PC-9 (cell line): ENCODE data around the gene TECPR1. TPM values are rescaled to one million over a fixed set of nuclear protein-coding genes. Genes with fewer than 3 reads are reported as not detected.

Source experiments
- BruUV-seq: library from RNA; stranded (reverse); fragments of 400-500 nt; replicated peaks from 2 replicates; lab custom pipeline; 2021; lab: Mats Ljungman, UMichigan
- CTCF ChIA-PET: fragments of 300-600 bp; sonication (Branson Sonifier 250); formaldehyde crosslinking; loops from one replicate; lab custom pipeline; 2022; ENCODE audit warnings: antibody characterized with exemption; lab: Charles Lee
- POLR2A ChIA-PET: fragments of 300-600 bp; sonication (Branson Sonifier 250); formaldehyde crosslinking; loops from one replicate; lab custom pipeline; 2022; ENCODE audit warnings: antibody characterized with exemption; ENCODE audit not compliant: unreplicated experiment; lab: Charles Lee
- DNase-seq, 2 experiments: peaks; one replicate each; pipeline versions ENCODE4 v3.0.0 to v3.0.0-alpha.2; 2015 to 2022; ENCODE audit warnings: mixed read lengths in 1 of 2
- H2AFZ ChIP-seq: fragments of 200-600 bp; sonication (generic); 2 replicates; pipeline ENCODE4 v1.8.1; 2017; ENCODE audit warnings: antibody characterized with exemption
- H3F3A ChIP-seq: fragments of 200-600 bp; sonication (generic); 2 replicates; pipeline ENCODE4 v1.8.1; 2017; ENCODE audit warnings: antibody characterized with exemption, mild to moderate bottlenecking, low read depth; ENCODE audit not compliant: insufficient read depth
- H3K27ac ChIP-seq: fragments of 200-600 bp; sonication (generic); 2 replicates; pipeline ENCODE4 v1.6.1; 2016; ENCODE audit warnings: mixed run types
- H3K27me3 ChIP-seq: fragments of 200-600 bp; sonication (generic); 2 replicates; pipeline ENCODE4 v1.6.1; 2016; ENCODE audit warnings: low read depth, mixed run types; ENCODE audit not compliant: insufficient read depth
- H3K36me3 ChIP-seq: fragments of 200-600 bp; sonication (generic); 2 replicates; pipeline ENCODE4 v1.6.1; 2016; ENCODE audit warnings: low read depth, mixed run types
- H3K4me1 ChIP-seq: fragments of 200-600 bp; sonication (generic); replicated peaks from 2 replicates; pipeline ENCODE4 v1.6.1; 2016; ENCODE audit warnings: mixed run types; ENCODE audit not compliant: insufficient read depth
- H3K4me2 ChIP-seq: fragments of 200-600 bp; sonication (generic); 2 replicates; pipeline ENCODE4 v1.6.1; 2017; ENCODE audit warnings: mixed run types
- H3K4me3 ChIP-seq: fragments of 200-600 bp; sonication (generic); 2 replicates; pipeline ENCODE4 v1.6.1; 2016; ENCODE audit warnings: mixed run types
- H3K79me2 ChIP-seq: fragments of 200-600 bp; sonication (generic); 2 replicates; pipeline ENCODE4 v1.6.1; 2017; ENCODE audit warnings: low read depth, mixed run types
- H3K9me2 ChIP-seq: fragments of 200-600 bp; sonication (generic); 2 replicates; pipeline ENCODE4 v1.8.1; 2017; ENCODE audit warnings: mild to moderate bottlenecking; ENCODE audit not compliant: insufficient read depth
- H3K9me3 ChIP-seq: fragments of 200-600 bp; sonication (generic); 2 replicates; pipeline ENCODE4 v1.8.1; 2016; ENCODE audit warnings: low read depth; ENCODE audit not compliant: insufficient read depth
- H4K20me1 ChIP-seq: fragments of 200-600 bp; sonication (generic); 2 replicates; pipeline ENCODE4 v1.8.1; 2017; ENCODE audit not compliant: insufficient read depth
- EZH2 ChIP-seq: fragments of 200-600 bp; sonication (generic); IDR thresholded peaks from 2 replicates; pipeline ENCODE4 v1.8.0; 2017; ENCODE audit warnings: antibody characterized with exemption, low read depth
- intact Hi-C: fragments of 100-400 bp; cut with micrococcal nuclease; formaldehyde crosslinking; loops from one replicate; pipeline ENCODE4 v1.10.0; 2022; ENCODE audit not compliant: unreplicated experiment
- total RNA-seq: library from RNA; stranded (reverse); gene quantifications from 2 replicates; pipeline ENCODE4 v1.2.3, GENCODE V29; 2021
- TF ChIP-seq, protein P1 (sequence below): fragments of 200-600 bp; sonication (generic); conservative IDR thresholded peaks from 2 replicates; pipeline ENCODE4 v1.6.1; 2017; ENCODE audit warnings: mixed run types, antibody characterized with exemption, mild to moderate bottlenecking, moderate library complexity

Gene TECPR1
- total RNA-seq, 1 experiment from 2014 or later = 22.7 TPM

DNA sequence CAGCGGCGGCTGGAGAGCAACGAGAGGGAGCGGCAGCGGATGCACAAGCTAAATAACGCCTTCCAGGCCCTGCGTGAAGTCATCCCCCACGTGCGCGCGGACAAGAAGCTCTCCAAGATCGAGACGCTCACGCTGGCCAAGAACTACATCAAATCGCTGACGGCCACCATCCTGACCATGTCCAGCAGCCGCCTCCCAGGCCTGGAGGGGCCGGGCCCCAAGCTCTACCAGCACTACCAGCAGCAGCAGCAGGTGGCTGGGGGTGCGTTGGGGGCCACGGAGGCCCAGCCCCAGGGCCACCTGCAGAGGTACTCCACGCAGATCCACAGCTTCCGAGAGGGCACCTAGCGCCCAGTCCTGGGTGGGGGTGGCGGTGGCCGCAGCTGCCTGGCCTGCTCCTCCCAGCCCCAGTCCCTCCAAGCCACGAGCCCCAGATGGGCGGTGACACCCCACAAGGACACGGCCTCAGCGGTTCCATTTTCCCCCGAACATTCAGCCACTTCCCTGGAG lies 39.4 kb downstream of the TECPR1 start:
- Histone ChIP-seq H4K20me1 (no peaks in the 10 kb centered on the region), H3K79me2 (no peaks in the 10 kb centered on the region), H3K4me2 (no peak overlapping the region), H3K4me3 (no peak overlapping the region), H3K27ac (no peak overlapping the region), H3K36me3 (no peaks in the 10 kb centered on the region), H3K9me3 (no peaks in the 10 kb centered on the region), H3F3A (no peaks in the 10 kb centered on the region; the same call in 1 of the 2 replicates), H2AFZ (no peak overlapping the region), H3K4me1 (no peaks in the 10 kb centered on the region), H3K9me2 (no peaks in the 10 kb centered on the region), H3K27me3 (no peaks in the 10 kb centered on the region)
- CTCF ChIA-PET = no interaction called here
- BruUV-seq = no TSS peak
- no peak for TF ChIP-seq EZH2
- TF ChIP-seq, protein P1, sequence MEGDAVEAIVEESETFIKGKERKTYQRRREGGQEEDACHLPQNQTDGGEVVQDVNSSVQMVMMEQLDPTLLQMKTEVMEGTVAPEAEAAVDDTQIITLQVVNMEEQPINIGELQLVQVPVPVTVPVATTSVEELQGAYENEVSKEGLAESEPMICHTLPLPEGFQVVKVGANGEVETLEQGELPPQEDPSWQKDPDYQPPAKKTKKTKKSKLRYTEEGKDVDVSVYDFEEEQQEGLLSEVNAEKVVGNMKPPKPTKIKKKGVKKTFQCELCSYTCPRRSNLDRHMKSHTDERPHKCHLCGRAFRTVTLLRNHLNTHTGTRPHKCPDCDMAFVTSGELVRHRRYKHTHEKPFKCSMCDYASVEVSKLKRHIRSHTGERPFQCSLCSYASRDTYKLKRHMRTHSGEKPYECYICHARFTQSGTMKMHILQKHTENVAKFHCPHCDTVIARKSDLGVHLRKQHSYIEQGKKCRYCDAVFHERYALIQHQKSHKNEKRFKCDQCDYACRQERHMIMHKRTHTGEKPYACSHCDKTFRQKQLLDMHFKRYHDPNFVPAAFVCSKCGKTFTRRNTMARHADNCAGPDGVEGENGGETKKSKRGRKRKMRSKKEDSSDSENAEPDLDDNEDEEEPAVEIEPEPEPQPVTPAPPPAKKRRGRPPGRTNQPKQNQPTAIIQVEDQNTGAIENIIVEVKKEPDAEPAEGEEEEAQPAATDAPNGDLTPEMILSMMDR = no peak
- POLR2A ChIA-PET = interaction anchor here (0.6 kb wide), 1 partner anchor 340 kb away, joined by 9 read pairs; the partner anchor contains the start of gene ASNS
- intact Hi-C loops = no loop called here
- no peak for DNase-seq

DNA sequence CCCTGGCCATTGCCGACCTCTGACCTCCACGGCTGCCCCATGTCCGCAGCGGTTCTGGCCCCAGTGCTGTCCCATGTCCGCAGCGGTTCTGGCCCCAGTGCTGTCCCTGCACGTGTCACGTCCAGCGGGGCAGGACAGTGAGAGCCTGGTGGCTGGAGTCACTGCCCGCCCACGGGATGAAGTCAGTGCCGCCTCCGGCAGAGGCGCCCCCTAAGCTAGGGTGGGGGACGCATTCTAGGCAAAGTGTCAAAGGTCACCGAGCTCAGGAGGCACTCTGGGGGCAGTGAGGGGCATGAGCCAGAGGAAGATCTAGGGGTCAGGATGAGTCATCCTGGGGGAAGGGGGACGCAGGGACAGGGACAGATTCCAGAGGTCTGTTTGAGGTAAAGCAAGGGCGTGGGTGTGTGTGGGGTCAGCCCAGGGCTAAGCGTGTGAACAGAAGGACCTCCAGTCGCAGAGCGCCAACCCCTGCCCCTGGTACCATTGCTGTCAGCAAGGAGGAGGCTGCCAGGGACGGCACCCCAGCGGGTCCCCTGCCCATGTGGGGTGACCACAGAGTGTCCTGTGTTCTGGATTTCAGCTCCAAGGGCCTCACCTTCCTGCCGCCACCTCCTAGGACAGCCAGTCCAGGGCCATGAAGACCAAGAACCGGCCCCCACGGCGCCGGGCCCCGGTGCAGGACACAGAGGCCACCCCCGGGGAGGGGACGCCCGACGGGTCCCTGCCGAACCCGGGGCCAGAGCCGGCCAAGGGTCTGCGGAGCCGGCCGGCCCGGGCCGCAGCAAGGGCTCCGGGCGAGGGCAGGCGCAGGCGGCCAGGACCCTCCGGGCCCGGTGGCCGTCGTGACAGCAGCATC lies 40.1 kb downstream of the TECPR1 start:
- H3K9me2 ChIP-seq = no peaks in the 10 kb centered on the region
- H3K27ac ChIP-seq = no peak overlapping the region
- H3K4me1 ChIP-seq = no peaks in the 10 kb centered on the region
- no TSS peak for BruUV-seq
- no peaks in the 10 kb centered on the region; the same call in 1 of the 2 replicates for H3F3A ChIP-seq
- H3K27me3 ChIP-seq = no peaks in the 10 kb centered on the region
- H3K4me2 ChIP-seq = no peak overlapping the region
- TF ChIP-seq, protein P1 = no peak
- TF ChIP-seq EZH2 = no peak
- intact Hi-C loops = no loop called here
- no peaks in the 10 kb centered on the region for H3K36me3 ChIP-seq
- no peak overlapping the region for H2AFZ ChIP-seq
- ChIA-PET CTCF (no interaction called here), POLR2A (interaction anchor here (0.6 to 0.7 kb wide), 2 partner anchors 144 to 339 kb away, joined by 3 to 9 read pairs; partner anchors contain the start of gene ASNS)
- no peaks in the 10 kb centered on the region for H4K20me1 ChIP-seq
- DNase-seq = no peak
- no peaks in the 10 kb centered on the region for H3K9me3 ChIP-seq
- H3K79me2 ChIP-seq = no peaks in the 10 kb centered on the region
- no peak overlapping the region for H3K4me3 ChIP-seq

DNA sequence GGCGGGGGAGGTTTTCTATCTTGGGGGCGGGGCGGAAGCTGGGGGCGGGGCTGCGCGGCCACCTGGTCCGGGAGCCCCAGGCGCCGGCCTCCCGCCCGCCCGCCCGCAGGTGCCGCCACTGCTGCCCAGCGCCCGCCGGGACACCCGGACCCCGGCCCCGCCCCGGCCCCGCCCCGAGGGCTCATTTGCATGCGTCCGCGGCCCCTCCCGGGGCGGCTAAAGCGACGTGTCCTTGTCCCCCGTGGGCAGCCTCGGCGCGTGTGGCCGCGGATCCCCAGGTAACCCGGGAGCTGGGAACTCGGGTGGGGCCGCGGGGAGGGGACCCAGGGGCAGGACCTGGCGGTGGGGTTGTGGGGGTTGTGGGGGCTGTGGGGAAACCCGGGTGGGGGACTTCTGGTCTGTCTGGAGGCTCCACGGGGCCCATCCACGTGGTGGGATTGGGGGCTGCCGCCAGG lies 40.8 kb downstream of the TECPR1 start, which contains the start of gene BHLHA15:
Gene BHLHA15, plus strand, starts transcription at position 219 of the 455 bp plus-strand sequence. CDS start 871 bp downstream, outside the sequence.
- no peak within 1 kb of the TSS for H3K27ac ChIP-seq
- no peaks in the 10 kb centered on the region for H3K27me3 ChIP-seq
- no peaks in the 10 kb centered on the region for H4K20me1 ChIP-seq
- BruUV-seq = no TSS peak
- intact Hi-C loops = no loop called here
- H3K4me1 ChIP-seq = no peaks in the 10 kb centered on the region
- DNase-seq = peak in 1 of 2 experiments; percentile 45
- no peak within 1 kb of the TSS for H3K4me3 ChIP-seq
- ChIA-PET POLR2A (interaction anchor here (0.7 kb wide), 1 partner anchor 145 kb away, joined by 3 read pairs; no protein-coding TSS in a partner anchor), CTCF (no interaction called here)
- no peaks in the 10 kb centered on the region for H3K79me2 ChIP-seq
- H3F3A ChIP-seq = no peaks in the 10 kb centered on the region; the same call in 1 of the 2 replicates
- TF ChIP-seq, protein P1 = no peak
- TF ChIP-seq EZH2 = no peak
- H3K9me3 ChIP-seq = no peaks in the 10 kb centered on the region
- H3K9me2 ChIP-seq = no peaks in the 10 kb centered on the region
- no peak within 1 kb of the TSS for H3K4me2 ChIP-seq
- H2AFZ ChIP-seq = no peak within 1 kb of the TSS
- H3K36me3 ChIP-seq = no peaks in the 10 kb centered on the region
